ENCODE results near the gene MYO19.
A peak's percentile ranks its signal among the peaks of the same experiment; 100 is the strongest.

Gene MYO19

GRCh38 chr17:36544307-36545076 is 9.8 kb upstream of the MYO19 start, which contains the start of gene GGNBP2:
TSS of gene GGNBP2 (plus strand) at chr17:36544919. CDS start at chr17:36545725, 806 bp downstream.
- DNase-seq (ENCODE audit: low spot score): peak; percentile 92
- no peak for TF ChIP-seq CTCF (IDR thresholded peaks at IDR 0.05)
- peak within 1 kb of the TSS; percentile 99 for H3K27ac ChIP-seq
- H3K4me3 ChIP-seq: peak within 1 kb of the TSS; percentile 91

DNA sequence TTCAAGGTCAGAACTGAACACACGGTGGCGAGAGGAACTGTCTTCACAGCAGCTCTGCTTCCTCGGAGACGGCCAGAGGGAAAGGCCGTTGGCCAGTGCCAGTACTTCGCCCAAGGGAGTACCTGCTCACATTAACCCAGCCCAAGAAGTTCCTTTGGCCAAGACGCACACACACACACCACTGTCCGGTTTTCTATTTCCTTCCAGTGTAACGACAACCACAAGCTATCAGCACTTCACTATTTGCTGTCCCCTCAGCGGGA is 9.3 kb upstream of the MYO19 start:
- Histone ChIP-seq H3K27ac (peak overlapping the region; percentile 99), H3K4me3 (peak overlapping the region; percentile 91)
- peak; percentile 80 for DNase-seq (ENCODE audit: low spot score)
- no peak for TF ChIP-seq CTCF (IDR thresholded peaks at IDR 0.05)

GRCh38 chr17:36542755-36543154 is 8.1 kb upstream of the MYO19 start:
- TF ChIP-seq CTCF (IDR thresholded peaks at IDR 0.05): no peak
- Histone ChIP-seq H3K27ac (no peak overlapping the region), H3K4me3 (no peak overlapping the region)
- no peak for DNase-seq (ENCODE audit: low spot score)

GRCh38 chr17:36540696-36541095 is 6.0 kb upstream of the MYO19 start:
- no peak overlapping the region for H3K4me3 ChIP-seq
- TF ChIP-seq CTCF (IDR thresholded peaks at IDR 0.05): no peak
- DNase-seq (ENCODE audit: low spot score): no peak

GRCh38 chr17:36535669-36536081 is 1.0 kb upstream of the MYO19 start:
- DNase-seq (ENCODE audit: low spot score): no peak
- Histone ChIP-seq H3K27ac (peak overlapping the region; percentile 88 to 97), H3K4me3 (peak overlapping the region; percentile 94)
- TF ChIP-seq CTCF (IDR thresholded peaks at IDR 0.05): no peak

More at GRCh38 chr17:36540696-36541095, 6.0 kb upstream of the MYO19 start:
- H3K27ac ChIP-seq: no peak overlapping the region

DNA sequence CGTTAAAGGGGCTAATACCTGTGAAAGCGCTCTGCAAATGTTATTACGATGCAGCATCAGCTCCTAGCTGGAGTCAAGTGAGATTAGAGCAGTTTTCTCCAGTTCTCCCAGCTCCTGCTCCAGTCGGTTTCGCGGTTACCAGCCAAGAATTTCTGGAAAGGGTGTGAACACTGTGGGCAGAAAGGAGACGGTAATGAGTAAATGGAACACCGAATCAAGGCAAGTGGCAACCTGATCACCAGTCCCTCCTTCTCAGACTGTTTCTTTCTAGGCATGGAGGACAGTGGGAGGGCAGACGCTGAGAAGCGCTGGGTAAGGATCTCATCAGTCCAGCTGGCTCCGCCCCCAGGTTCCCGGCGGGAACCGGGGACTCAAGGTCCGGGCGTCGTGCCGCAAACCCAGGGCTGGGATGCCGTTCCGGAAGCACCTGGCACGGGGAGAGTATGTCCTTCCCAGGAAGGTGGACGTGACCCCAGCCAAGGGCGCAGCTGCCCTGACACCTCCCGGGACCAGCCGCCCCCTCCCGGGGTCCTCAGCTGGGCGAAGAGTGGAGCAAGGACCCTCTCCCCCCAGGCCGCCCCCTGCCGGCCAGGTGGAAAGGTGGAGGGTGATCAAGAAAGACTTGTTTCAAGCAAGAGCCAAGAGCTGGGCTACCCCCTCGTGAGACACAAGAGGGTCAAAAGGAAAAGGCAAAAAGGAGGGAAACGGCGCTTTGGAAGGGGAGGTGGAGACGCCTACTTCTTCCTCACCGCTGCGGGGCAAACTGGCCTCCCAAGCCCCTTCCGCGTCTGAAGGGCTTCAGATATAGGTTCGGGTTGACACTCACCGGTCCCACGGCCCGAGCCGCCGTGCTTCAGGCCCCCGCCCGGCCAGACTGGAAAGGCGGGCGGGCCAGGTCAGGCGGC is 481 bp downstream of the MYO19 start:
- Histone ChIP-seq H3K27ac (peak overlapping the region; percentile 88 to 97), H3K4me3 (peak overlapping the region; percentile 94)
- TF ChIP-seq CTCF (IDR thresholded peaks at IDR 0.05): no peak
- DNase-seq (ENCODE audit: low spot score): peak; percentile 80

All from coronary artery (tissue), 2 donors.